Esophagus squamous epithelium (tissue), 4 donors: ENCODE results near the gene DNAJC13.

Experiments used
- CTCF ChIP-seq, 6 experiments: fragments of 450-650 bp in 4 of 6; fragments of 200-600 bp in 2 of 6; sonication (generic) in 2 of 6; IDR thresholded peaks; one replicate each; pipeline ENCODE4 v1.5.1; 2016 to 2019; ENCODE audit warnings: antibody characterized with exemption in 6 of 6, mild to moderate bottlenecking in 4 of 6, moderate library complexity in 4 of 6
- POLR2A ChIP-seq, 4 donors: fragments of 450-650 bp; IDR thresholded peaks; one replicate each; pipeline ENCODE4 v1.6.1; 2017; ENCODE audit warnings: antibody characterized with exemption in 4 of 4, mild to moderate bottlenecking in 4 of 4, moderate library complexity in 3 of 4

DNA sequence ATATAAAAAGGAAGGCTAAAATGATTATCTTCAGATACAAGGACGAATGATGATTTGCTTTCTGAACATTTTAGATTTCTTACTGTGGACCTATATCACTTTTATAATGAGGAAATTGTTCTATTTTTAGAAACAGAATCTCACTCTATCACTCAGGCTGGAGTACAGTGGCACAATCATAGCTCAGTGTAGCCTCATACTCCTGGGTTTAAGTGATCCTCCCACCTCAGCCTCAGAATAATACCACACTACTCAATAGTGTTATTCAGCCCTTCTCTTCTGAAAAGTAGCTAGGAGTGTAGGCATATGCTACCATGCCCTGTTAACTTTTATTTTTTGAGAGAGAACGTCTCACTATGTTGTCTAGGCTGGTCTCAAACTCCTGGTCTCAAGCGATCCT is 15.8 kb downstream of the DNAJC13 start:
- TF ChIP-seq CTCF (IDR thresholded peaks at IDR 0.05) (no peak), POLR2A (IDR thresholded peaks at IDR 0.05) (no peak)
